ENCODE data around the gene PACSIN2. TPM values are rescaled to one million over a fixed set of nuclear protein-coding genes. Genes with fewer than 3 reads are reported as not detected.
A peak's percentile ranks its signal among the peaks of the same experiment; 100 is the strongest.

PACSIN2 gene
- total RNA-seq, 1 donor from 2014 or later, result 87.8 TPM

- Histone ChIP-seq H3K36me3 (ENCODE audit: insufficient read depth, low read length) (no peaks in the 10 kb centered on the region), H4K20me1 (ENCODE audit: insufficient read depth, low read length) (peaks cover 40% of the 10 kb centered on the region), H2AFZ (ENCODE audit: low read depth, low read length) (no peak overlapping the region), H3K79me2 (ENCODE audit: insufficient read depth, low read length) (peaks cover 90% of the 10 kb centered on the region), H3K4me2 (ENCODE audit: low read length) (peak overlapping the region; percentile 80), H3K27me3 (ENCODE audit: insufficient read depth, low read length) (no peaks in the 10 kb centered on the region), H3K9me3 (ENCODE audit: insufficient read depth, low read depth, low read length) (no peaks in the 10 kb centered on the region), H3K27ac (ENCODE audit: low read depth, low read length) (peak overlapping the region; percentile 70), H3K4me3 (ENCODE audit: insufficient read depth, low read depth, low read length) (no peak overlapping the region), H3K4me1 (ENCODE audit: insufficient read depth, low read length) (peaks cover 52% of the 10 kb centered on the region), H3K9ac (ENCODE audit: low read length) (peak overlapping the region; percentile 65)
- DNase-seq (ENCODE audit: low read depth), result peak; percentile 62
- TF ChIP-seq EZH2 (IDR thresholded peaks at IDR 0.05; ENCODE audit: insufficient read depth, low read length), result no peak
- no peak for TF ChIP-seq CTCF (IDR thresholded peaks at IDR 0.05; ENCODE audit: insufficient read depth, low read depth, low read length)
- H3K4me3 Mint-ChIP-seq (ENCODE audit: unreplicated experiment), result no peak overlapping the region
- peaks cover 66% of the 10 kb centered on the region for H3K4me1 Mint-ChIP-seq (ENCODE audit: low read depth, unreplicated experiment)
- peaks cover 1% of the 10 kb centered on the region for H3K36me3 Mint-ChIP-seq (ENCODE audit: low read depth, unreplicated experiment)
- H3K27ac Mint-ChIP-seq (ENCODE audit: unreplicated experiment), result peak overlapping the region; percentile 58
- H3K27me3 Mint-ChIP-seq (ENCODE audit: low read depth, unreplicated experiment), result no peaks in the 10 kb centered on the region
- no peaks in the 10 kb centered on the region for H3K9me3 Mint-ChIP-seq (ENCODE audit: unreplicated experiment)
- FAIRE-seq, result no peak
These were observed 21.2 kb downstream of the PACSIN2 start for GRCh38 chr22:42993651-42994275.

GRCh38 chr22:42992886-42993479, 22.0 kb downstream of the PACSIN2 start:
- Histone ChIP-seq H3K9me3 (ENCODE audit: insufficient read depth, low read depth, low read length) (no peaks in the 10 kb centered on the region), H3K27me3 (ENCODE audit: insufficient read depth, low read length) (no peaks in the 10 kb centered on the region), H3K36me3 (ENCODE audit: insufficient read depth, low read length) (no peaks in the 10 kb centered on the region), H3K4me2 (ENCODE audit: low read length) (no peak overlapping the region), H3K27ac (ENCODE audit: low read depth, low read length) (no peak overlapping the region), H4K20me1 (ENCODE audit: insufficient read depth, low read length) (peaks cover 43% of the 10 kb centered on the region), H3K4me3 (ENCODE audit: insufficient read depth, low read depth, low read length) (no peak overlapping the region), H3K79me2 (ENCODE audit: insufficient read depth, low read length) (peaks cover 90% of the 10 kb centered on the region), H3K4me1 (ENCODE audit: insufficient read depth, low read length) (peaks cover 47% of the 10 kb centered on the region), H3K9ac (ENCODE audit: low read length) (no peak overlapping the region), H2AFZ (ENCODE audit: low read depth, low read length) (no peak overlapping the region)
- TF ChIP-seq CTCF (IDR thresholded peaks at IDR 0.05; ENCODE audit: insufficient read depth, low read depth, low read length) (no peak), EZH2 (IDR thresholded peaks at IDR 0.05; ENCODE audit: insufficient read depth, low read length) (no peak)
- H3K27ac Mint-ChIP-seq (ENCODE audit: unreplicated experiment), result peak overlapping the region; percentile 41
- peaks cover 58% of the 10 kb centered on the region for H3K4me1 Mint-ChIP-seq (ENCODE audit: low read depth, unreplicated experiment)
- DNase-seq (ENCODE audit: low read depth) (no peak), FAIRE-seq (no peak)
- no peaks in the 10 kb centered on the region for H3K27me3 Mint-ChIP-seq (ENCODE audit: low read depth, unreplicated experiment)
- no peak overlapping the region for H3K4me3 Mint-ChIP-seq (ENCODE audit: unreplicated experiment)
- no peaks in the 10 kb centered on the region for H3K9me3 Mint-ChIP-seq (ENCODE audit: unreplicated experiment)
- H3K36me3 Mint-ChIP-seq (ENCODE audit: low read depth, unreplicated experiment), result peaks cover 1% of the 10 kb centered on the region

- Mint-ChIP-seq H3K4me1 (ENCODE audit: low read depth, unreplicated experiment) (peaks cover 52% of the 10 kb centered on the region), H3K27me3 (ENCODE audit: low read depth, unreplicated experiment) (no peaks in the 10 kb centered on the region), H3K36me3 (ENCODE audit: low read depth, unreplicated experiment) (peaks cover 1% of the 10 kb centered on the region), H3K27ac (ENCODE audit: unreplicated experiment) (no peak overlapping the region), H3K4me3 (ENCODE audit: unreplicated experiment) (no peak overlapping the region), H3K9me3 (ENCODE audit: unreplicated experiment) (no peaks in the 10 kb centered on the region)
- H2AFZ ChIP-seq (ENCODE audit: low read depth, low read length), result no peak overlapping the region
- no peaks in the 10 kb centered on the region for H3K27me3 ChIP-seq (ENCODE audit: insufficient read depth, low read length)
- no peak overlapping the region for H3K4me2 ChIP-seq (ENCODE audit: low read length)
- no peak overlapping the region for H3K4me3 ChIP-seq (ENCODE audit: insufficient read depth, low read depth, low read length)
- H4K20me1 ChIP-seq (ENCODE audit: insufficient read depth, low read length), result peaks cover 45% of the 10 kb centered on the region
- DNase-seq (ENCODE audit: low read depth) (no peak), FAIRE-seq (no peak)
- peaks cover 42% of the 10 kb centered on the region for H3K4me1 ChIP-seq (ENCODE audit: insufficient read depth, low read length)
- peaks cover 92% of the 10 kb centered on the region for H3K79me2 ChIP-seq (ENCODE audit: insufficient read depth, low read length)
- H3K27ac ChIP-seq (ENCODE audit: low read depth, low read length), result no peak overlapping the region
- TF ChIP-seq CTCF (IDR thresholded peaks at IDR 0.05; ENCODE audit: insufficient read depth, low read depth, low read length) (no peak), EZH2 (IDR thresholded peaks at IDR 0.05; ENCODE audit: insufficient read depth, low read length) (no peak)
- H3K9ac ChIP-seq (ENCODE audit: low read length), result no peak overlapping the region
- no peaks in the 10 kb centered on the region for H3K9me3 ChIP-seq (ENCODE audit: insufficient read depth, low read depth, low read length)
- H3K36me3 ChIP-seq (ENCODE audit: insufficient read depth, low read length), result no peaks in the 10 kb centered on the region
These were observed 22.9 kb downstream of the PACSIN2 start for GRCh38 chr22:42992092-42992491.

All from astrocyte (in vitro differentiated cells and primary cell).